SK-N-SH (cell line): ENCODE measurements around the gene KANK4.

ENCODE experiments used
- EP300 ChIP-seq, 2 experiments: IDR thresholded peaks; 2 replicates each; pipeline versions ENCODE4 v1.4.0 to v1.6.1; 2012; ENCODE audit warnings: borderline replicate concordance in 1 of 2, low read depth in 1 of 2, low read length in 1 of 2
- GABPA ChIP-seq: IDR thresholded peaks from 2 replicates; pipeline ENCODE4 v1.4.0; 2012; ENCODE audit warnings: low read depth, mild to moderate bottlenecking
- IRF3 ChIP-seq: fragments of 150-350 bp; IDR thresholded peaks from 2 replicates; pipeline ENCODE4 v1.6.1; 2016; ENCODE audit warnings: mild to moderate bottlenecking, low read depth, low read length
- MAX ChIP-seq: IDR thresholded peaks from 2 replicates; pipeline ENCODE4 v1.4.0; 2012; ENCODE audit warnings: low read depth
- MEF2A ChIP-seq: IDR thresholded peaks from 2 replicates; pipeline ENCODE4 v1.4.0; 2012; ENCODE audit warnings: low read depth, borderline replicate concordance
- MXI1 ChIP-seq: IDR thresholded peaks from 2 replicates; pipeline ENCODE4 v1.6.1; 2012; ENCODE audit warnings: mild to moderate bottlenecking, low read depth, low read length, improper control_type of control experiment
- POLR2AphosphoS5 ChIP-seq: IDR thresholded peaks from 2 replicates; pipeline ENCODE4 v1.6.1; 2012; ENCODE audit warnings: low read depth, low read length
- RCOR1 ChIP-seq: fragments of 150-350 bp; IDR thresholded peaks from 2 replicates; pipeline ENCODE4 v1.6.1; 2017; ENCODE audit warnings: antibody characterized with exemption, low read length
- REST ChIP-seq: IDR thresholded peaks from 2 replicates; pipeline ENCODE4 v1.6.1; 2012; ENCODE audit warnings: mild to moderate bottlenecking, low read depth, low read length, moderate library complexity
- SMC3 ChIP-seq: IDR thresholded peaks from 2 replicates; pipeline ENCODE4 v1.6.1; 2012; ENCODE audit warnings: low read depth, low read length, improper control_type of control experiment
- TAF1 ChIP-seq: IDR thresholded peaks from 2 replicates; pipeline ENCODE4 v1.6.1; 2012; ENCODE audit warnings: low read depth, mild to moderate bottlenecking, low read length, moderate library complexity, borderline replicate concordance
- TCF12 ChIP-seq: IDR thresholded peaks from 2 replicates; pipeline ENCODE4 v1.4.0; 2012
- TF ChIP-seq, protein P1 (sequence below): fragments of 200-600 bp; sonication (generic); IDR thresholded peaks from 2 replicates; pipeline ENCODE4 v1.6.1; 2017; ENCODE audit warnings: antibody characterized with exemption, mild to moderate bottlenecking, moderate library complexity
- TF ChIP-seq, protein P2 (sequence below): fragments of 150-350 bp; IDR thresholded peaks from 2 replicates; pipeline ENCODE4 v1.6.1; 2017; ENCODE audit warnings: antibody characterized with exemption, low read length, low read depth, borderline replicate concordance

GRCh38 chr1:62336638-62336994, 17.4 kb upstream of the KANK4 start:
- no peak for TF ChIP-seq MXI1
- TF ChIP-seq, protein P1, sequence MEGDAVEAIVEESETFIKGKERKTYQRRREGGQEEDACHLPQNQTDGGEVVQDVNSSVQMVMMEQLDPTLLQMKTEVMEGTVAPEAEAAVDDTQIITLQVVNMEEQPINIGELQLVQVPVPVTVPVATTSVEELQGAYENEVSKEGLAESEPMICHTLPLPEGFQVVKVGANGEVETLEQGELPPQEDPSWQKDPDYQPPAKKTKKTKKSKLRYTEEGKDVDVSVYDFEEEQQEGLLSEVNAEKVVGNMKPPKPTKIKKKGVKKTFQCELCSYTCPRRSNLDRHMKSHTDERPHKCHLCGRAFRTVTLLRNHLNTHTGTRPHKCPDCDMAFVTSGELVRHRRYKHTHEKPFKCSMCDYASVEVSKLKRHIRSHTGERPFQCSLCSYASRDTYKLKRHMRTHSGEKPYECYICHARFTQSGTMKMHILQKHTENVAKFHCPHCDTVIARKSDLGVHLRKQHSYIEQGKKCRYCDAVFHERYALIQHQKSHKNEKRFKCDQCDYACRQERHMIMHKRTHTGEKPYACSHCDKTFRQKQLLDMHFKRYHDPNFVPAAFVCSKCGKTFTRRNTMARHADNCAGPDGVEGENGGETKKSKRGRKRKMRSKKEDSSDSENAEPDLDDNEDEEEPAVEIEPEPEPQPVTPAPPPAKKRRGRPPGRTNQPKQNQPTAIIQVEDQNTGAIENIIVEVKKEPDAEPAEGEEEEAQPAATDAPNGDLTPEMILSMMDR: no peak
- TF ChIP-seq IRF3: no peak
- TF ChIP-seq, protein P2, sequence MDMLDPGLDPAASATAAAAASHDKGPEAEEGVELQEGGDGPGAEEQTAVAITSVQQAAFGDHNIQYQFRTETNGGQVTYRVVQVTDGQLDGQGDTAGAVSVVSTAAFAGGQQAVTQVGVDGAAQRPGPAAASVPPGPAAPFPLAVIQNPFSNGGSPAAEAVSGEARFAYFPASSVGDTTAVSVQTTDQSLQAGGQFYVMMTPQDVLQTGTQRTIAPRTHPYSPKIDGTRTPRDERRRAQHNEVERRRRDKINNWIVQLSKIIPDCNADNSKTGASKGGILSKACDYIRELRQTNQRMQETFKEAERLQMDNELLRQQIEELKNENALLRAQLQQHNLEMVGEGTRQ: no peak
- TF ChIP-seq GABPA: no peak
- TF ChIP-seq RCOR1: no peak
- no peak for TF ChIP-seq REST
- no peak for TF ChIP-seq TAF1
- no peak for TF ChIP-seq MEF2A
- TF ChIP-seq TCF12: no peak
- no peak for TF ChIP-seq SMC3
- no peak for TF ChIP-seq POLR2AphosphoS5
- no peak for TF ChIP-seq EP300 (IDR thresholded peaks at IDR 0.05; ENCODE audit: borderline replicate concordance in 1 of 2, low read depth in 1 of 2, low read length in 1 of 2)
- TF ChIP-seq MAX: no peak
